Measurements from ENCODE around the gene NDFIP2.

DNA sequence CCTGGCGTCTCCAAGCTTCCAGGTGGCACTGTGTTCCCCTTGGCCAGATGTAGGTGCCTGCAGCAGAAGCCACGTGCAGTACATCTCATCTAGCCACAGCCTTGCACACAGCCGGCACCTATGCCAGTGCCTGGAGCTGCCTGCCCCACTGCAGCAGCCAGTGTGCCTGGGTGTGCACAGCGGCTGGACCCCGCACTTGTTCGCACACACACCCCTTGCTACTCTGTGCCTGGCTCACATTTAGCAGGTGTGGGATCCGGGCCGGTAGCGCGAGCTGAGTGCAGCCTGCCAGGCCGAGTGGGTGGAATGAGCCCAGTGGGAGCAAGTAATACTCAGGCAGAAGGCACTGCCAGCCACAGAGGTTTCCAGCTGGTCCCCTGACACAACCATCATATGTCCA lies 48.0 kb upstream of the NDFIP2 start:
- TF ChIP-seq, protein P1, sequence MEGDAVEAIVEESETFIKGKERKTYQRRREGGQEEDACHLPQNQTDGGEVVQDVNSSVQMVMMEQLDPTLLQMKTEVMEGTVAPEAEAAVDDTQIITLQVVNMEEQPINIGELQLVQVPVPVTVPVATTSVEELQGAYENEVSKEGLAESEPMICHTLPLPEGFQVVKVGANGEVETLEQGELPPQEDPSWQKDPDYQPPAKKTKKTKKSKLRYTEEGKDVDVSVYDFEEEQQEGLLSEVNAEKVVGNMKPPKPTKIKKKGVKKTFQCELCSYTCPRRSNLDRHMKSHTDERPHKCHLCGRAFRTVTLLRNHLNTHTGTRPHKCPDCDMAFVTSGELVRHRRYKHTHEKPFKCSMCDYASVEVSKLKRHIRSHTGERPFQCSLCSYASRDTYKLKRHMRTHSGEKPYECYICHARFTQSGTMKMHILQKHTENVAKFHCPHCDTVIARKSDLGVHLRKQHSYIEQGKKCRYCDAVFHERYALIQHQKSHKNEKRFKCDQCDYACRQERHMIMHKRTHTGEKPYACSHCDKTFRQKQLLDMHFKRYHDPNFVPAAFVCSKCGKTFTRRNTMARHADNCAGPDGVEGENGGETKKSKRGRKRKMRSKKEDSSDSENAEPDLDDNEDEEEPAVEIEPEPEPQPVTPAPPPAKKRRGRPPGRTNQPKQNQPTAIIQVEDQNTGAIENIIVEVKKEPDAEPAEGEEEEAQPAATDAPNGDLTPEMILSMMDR (IDR thresholded peaks at IDR 0.05; ENCODE audit: insufficient read depth, low read length, poor library complexity, severe bottlenecking), result no peak
- TF ChIP-seq EZH2phosphoT487 (conservative IDR thresholded peaks at IDR 0.05; ENCODE audit: low read length), result no peak
